Large intestine (tissue), 3 donors: ENCODE measurements around the gene ATP11A. TPM values are rescaled to one million over a fixed set of nuclear protein-coding genes. Genes with fewer than 3 reads are reported as not detected.

Experiments used
- DNase-seq, 2 donors: peaks; one replicate each; pipeline versions ENCODE4 v3.0.0 to v3.0.0-alpha.2; 2013
- H3K27ac ChIP-seq: one replicate; pipeline ENCODE4 v1.5.1; 2013; ENCODE audit warnings: low read length
- H3K27me3 ChIP-seq: 2 replicates; pipeline ENCODE4 v1.6.1; 2013; ENCODE audit warnings: low read length; ENCODE audit not compliant: control insufficient read depth, insufficient read depth
- H3K36me3 ChIP-seq: 2 replicates; pipeline ENCODE4 v1.6.1; 2013; ENCODE audit warnings: low read length; ENCODE audit not compliant: control insufficient read depth, insufficient read depth
- H3K4me1 ChIP-seq: one replicate; pipeline ENCODE4 v1.6.1; 2013; ENCODE audit warnings: low read length; ENCODE audit not compliant: control insufficient read depth, insufficient read depth
- H3K4me3 ChIP-seq: one replicate; pipeline ENCODE4 v1.5.1; 2013; ENCODE audit warnings: low read length
- H3K9me3 ChIP-seq: one replicate; pipeline ENCODE4 v1.6.1; 2013; ENCODE audit warnings: mild to moderate bottlenecking, low read depth, low read length, moderate library complexity; ENCODE audit not compliant: control insufficient read depth
- WGBS: methylation state at CpG from one replicate; pipeline ENCODE4 v1.1.5; 2013; ENCODE audit warnings: low lambda C conversion rate; ENCODE audit not compliant: insufficient coverage; 5-methylcytosine and 5-hydroxymethylcytosine counted together
- polyA plus RNA-seq: library from polyadenylated mRNA; unstranded; fragments of 120-200 nt; gene quantifications from one replicate; pipeline ENCODE4 v1.2.1, GENCODE V29; 2013

ATP11A gene
- polyA plus RNA-seq, 1 donor, result 95.6 TPM

DNA sequence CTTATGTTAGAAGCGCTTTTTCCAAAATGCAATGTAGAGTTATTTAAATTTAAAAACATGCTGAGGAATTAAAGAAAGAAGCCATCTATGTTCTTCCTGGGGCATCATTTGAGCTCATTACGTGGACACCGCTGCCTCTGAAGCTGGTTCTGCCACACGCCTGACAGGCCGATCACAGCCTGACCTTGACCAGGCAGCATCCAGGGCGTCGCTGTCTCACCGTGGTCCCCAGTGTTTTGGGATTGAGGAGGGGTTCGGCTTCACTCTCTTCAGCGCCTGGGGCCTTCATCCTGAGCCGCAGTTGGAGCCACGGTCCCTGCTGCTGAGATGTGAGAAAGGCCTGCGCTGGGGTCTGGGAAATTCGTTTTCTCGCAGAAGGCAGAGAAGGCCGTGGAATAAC lies 64.0 kb downstream of the ATP11A start:
- peaks cover 10% of the 10 kb centered on the region for H3K9me3 ChIP-seq
- no peak overlapping the region for H3K4me3 ChIP-seq
- 80% methylated on average over 1 of the region's 16 CpGs for WGBS
- H3K4me1 ChIP-seq, result peaks cover 3% of the 10 kb centered on the region
- H3K27ac ChIP-seq, result no peak overlapping the region
- no peaks in the 10 kb centered on the region for H3K27me3 ChIP-seq
- DNase-seq, result no peak
- H3K36me3 ChIP-seq, result peaks cover 4% of the 10 kb centered on the region

DNA sequence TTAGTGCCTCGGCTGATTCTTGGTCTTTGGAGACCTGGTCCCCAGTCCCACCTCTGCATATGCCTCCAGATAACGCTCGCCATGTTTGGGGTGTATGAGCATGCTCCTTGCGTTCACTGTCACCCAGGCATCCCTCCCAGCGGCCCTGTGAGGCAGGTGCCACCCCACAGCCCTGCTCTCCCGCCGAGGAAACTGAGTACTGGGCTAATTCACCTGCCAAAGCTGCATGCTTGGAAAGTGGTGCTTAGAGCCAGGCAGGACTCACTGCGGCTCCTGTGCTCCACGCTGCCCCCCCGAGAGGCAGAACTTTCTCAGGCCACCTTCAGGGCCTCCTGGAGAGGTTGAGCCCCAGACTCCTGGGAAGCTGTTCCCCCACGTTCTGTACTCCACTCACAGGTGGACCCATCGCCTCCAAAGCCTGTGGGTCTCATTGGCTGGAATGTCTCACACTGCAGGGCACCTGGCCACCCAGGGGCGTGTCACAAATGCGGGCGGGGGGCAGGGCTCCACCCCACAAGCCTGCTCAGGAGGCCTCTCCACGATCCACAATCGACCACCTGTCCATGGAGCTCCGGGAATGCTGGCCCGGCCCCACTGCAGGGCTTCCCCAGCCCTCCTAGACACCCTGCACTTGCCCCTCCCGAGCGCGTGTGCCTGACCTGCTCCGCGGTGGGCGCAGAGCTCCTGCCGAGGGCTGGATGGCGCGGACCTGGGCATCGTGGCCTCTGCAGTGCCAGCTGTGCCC lies 64.6 kb downstream of the ATP11A start:
- peaks cover 3% of the 10 kb centered on the region for H3K36me3 ChIP-seq
- WGBS, result no CpG with 5 or more reads among the region's 29 CpGs
- peaks cover 3% of the 10 kb centered on the region for H3K4me1 ChIP-seq
- H3K4me3 ChIP-seq, result no peak overlapping the region
- DNase-seq, result no peak
- H3K27ac ChIP-seq, result no peak overlapping the region
- H3K27me3 ChIP-seq, result no peaks in the 10 kb centered on the region
- H3K9me3 ChIP-seq, result peaks cover 8% of the 10 kb centered on the region

DNA sequence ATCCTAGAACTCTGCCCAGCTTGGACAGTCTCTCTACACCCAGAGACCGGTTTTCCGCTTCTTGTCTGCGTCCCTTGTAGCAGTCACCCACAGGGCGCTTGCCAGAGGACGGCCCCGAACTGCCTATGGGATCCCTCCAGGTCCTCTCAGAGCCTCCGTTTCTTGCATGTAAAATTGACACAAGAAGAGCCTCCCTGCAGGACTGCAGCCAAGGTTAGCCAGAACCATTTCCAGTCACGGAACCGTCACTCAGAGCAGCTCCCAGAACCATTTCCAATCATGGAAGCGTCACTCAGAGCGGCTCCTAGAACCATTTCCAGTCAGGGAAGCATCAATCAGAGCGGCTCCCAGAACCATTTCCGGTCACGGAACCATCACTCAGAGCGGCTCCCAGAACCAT lies 65.5 kb downstream of the ATP11A start:
- H3K27me3 ChIP-seq, result no peaks in the 10 kb centered on the region
- H3K27ac ChIP-seq, result no peak overlapping the region
- H3K36me3 ChIP-seq, result peaks cover 3% of the 10 kb centered on the region
- no peak for DNase-seq
- no peak overlapping the region for H3K4me3 ChIP-seq
- WGBS, result no CpG with 5 or more reads among the region's 15 CpGs
- peaks cover 8% of the 10 kb centered on the region for H3K9me3 ChIP-seq
- H3K4me1 ChIP-seq, result peaks cover 3% of the 10 kb centered on the region

DNA sequence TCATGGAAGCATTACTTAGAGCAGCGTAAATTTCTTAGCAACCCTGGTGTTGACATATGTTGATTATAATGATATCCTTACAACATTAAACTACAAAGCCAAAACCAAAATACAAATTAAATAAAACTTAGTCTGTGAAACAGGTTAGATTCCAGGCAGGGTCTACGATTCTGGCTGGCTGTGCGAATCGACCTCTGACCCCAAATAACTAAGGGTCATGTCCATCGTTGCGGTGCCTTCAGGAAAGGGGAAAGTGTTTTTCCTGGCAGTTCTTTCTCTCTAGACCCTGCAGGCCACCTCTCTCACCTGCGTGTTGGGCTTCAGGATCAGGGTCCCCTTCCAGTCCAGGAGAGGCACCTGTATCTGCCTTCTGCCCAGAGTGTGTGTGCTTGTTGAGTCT lies 66.2 kb downstream of the ATP11A start:
- WGBS, result no CpG with 5 or more reads among the region's 7 CpGs
- DNase-seq, result no peak
- H3K9me3 ChIP-seq, result peaks cover 8% of the 10 kb centered on the region
- H3K4me3 ChIP-seq, result no peak overlapping the region
- H3K4me1 ChIP-seq, result peaks cover 3% of the 10 kb centered on the region
- no peak overlapping the region for H3K27ac ChIP-seq
- H3K36me3 ChIP-seq, result peaks cover 3% of the 10 kb centered on the region
- H3K27me3 ChIP-seq, result no peaks in the 10 kb centered on the region

DNA sequence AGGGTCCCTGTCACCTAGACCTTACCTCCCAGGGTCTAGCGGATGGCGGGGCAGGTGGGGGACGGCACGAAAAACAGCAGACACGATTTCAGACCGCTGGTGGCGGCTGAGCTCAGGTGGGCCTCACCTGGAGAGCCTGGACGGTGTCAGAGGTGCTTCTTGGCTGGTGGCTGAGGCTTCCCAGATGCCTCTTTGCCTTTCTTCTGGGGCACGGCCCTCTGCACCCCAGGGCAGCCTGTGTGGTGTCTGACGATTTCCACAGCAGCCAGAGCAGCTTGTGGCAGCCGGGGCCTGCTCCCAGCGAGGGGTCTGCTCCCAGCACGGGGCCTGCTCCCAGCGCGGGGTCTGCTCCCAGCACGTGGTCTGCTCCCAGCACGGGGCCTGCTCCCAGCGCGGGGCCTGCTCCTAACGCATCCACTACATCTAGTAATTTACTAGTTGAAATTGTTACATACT lies 66.7 kb downstream of the ATP11A start:
- Histone ChIP-seq H3K4me1 (peaks cover 4% of the 10 kb centered on the region), H3K27ac (no peak overlapping the region), H3K9me3 (peaks cover 8% of the 10 kb centered on the region), H3K4me3 (no peak overlapping the region), H3K27me3 (no peaks in the 10 kb centered on the region), H3K36me3 (peaks cover 3% of the 10 kb centered on the region)
- DNase-seq, result no peak
- WGBS, result no CpG with 5 or more reads among the region's 20 CpGs

DNA sequence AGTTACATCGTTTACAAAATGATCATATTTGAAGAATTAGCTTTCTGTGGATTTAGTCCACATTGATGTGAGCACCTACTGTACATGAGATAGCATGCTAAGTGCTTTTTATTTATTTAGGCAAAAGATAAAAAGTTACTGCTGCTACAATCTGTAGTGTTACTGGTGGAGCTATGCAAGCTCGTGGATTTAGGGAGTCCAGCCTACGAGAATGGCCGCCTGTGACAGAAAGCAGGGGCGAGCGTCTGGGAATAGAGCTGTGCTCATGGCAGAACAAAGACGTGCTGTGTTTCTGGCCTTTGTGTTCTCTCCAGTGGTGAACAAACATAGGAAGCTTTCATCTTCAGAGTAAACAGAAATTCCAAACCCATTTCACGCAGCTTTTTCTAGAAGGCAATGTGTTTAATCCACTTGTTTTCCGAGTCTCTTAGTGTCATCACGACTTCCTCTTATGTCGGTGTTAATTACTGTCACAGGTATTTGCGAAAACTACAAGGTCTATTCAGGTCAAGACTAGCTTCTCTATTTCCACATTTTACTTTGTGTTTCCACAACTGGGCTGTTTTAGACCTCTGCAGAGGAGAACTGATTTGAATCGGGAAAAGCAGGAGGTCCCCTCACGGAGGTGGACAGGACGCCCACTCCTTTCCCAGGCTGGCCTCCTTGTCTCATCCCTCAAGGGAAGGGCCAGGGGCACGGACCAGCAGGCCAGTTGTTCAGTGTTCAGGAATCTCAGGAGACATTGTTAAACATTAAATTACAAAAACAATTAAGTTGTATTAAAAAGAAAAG lies 67.3 kb downstream of the ATP11A start:
- no peak overlapping the region for H3K27ac ChIP-seq
- H3K9me3 ChIP-seq, result peaks cover 8% of the 10 kb centered on the region
- H3K4me1 ChIP-seq, result peaks cover 7% of the 10 kb centered on the region
- H3K27me3 ChIP-seq, result no peaks in the 10 kb centered on the region
- no peak for DNase-seq
- whole genome bisulfite sequencing, result 44% methylated on average over 4 of the region's 16 CpGs
- H3K36me3 ChIP-seq, result peaks cover 3% of the 10 kb centered on the region
- H3K4me3 ChIP-seq, result no peak overlapping the region

DNA sequence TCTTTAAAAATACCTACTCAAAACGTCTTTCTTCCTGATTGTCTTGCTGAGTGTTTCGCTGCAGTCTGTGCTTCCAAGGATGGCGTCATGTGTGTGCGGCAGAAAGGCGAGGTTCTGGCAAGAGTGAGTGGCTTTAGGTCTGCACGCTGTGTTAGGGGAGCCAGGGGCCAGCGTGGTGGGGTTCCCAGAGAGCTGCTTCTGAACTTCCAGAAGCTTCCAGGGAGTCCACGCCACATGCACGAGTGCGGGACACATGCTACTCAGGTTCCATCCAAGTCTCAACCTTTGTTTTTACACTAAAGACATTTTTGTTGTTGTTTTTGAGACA lies 67.9 kb downstream of the ATP11A start:
- H3K27me3 ChIP-seq, result no peaks in the 10 kb centered on the region
- H3K27ac ChIP-seq, result no peak overlapping the region
- 60% methylated on average over 1 of the region's 10 CpGs for WGBS
- no peak for DNase-seq
- H3K4me1 ChIP-seq, result peaks cover 7% of the 10 kb centered on the region
- no peak overlapping the region for H3K4me3 ChIP-seq
- peaks cover 3% of the 10 kb centered on the region for H3K36me3 ChIP-seq
- H3K9me3 ChIP-seq, result peaks cover 8% of the 10 kb centered on the region

DNA sequence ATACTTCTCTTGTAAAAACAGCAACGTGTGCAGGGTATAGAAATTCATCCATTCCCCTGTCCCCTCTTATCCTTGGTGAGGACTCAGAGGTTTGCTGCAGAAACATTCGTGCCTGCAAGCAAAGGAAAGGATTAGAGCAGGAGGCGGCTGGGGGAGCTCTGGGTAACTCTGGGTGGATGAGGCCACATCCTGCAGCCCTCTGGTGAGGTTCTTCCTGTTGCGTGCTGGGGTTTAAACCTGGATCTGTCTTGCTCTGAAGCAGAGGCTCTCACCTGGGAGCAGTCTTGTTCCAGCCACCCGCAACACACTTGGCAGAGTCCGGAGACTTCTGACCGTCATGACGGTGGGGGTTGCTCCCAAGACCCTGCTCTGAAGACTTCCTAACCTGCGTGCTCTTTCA lies 69.2 kb downstream of the ATP11A start:
- Histone ChIP-seq H3K9me3 (peaks cover 8% of the 10 kb centered on the region), H3K36me3 (peaks cover 3% of the 10 kb centered on the region), H3K4me1 (peaks cover 5% of the 10 kb centered on the region), H3K4me3 (no peak overlapping the region), H3K27ac (no peak overlapping the region), H3K27me3 (no peaks in the 10 kb centered on the region)
- no CpG with 5 or more reads among the region's 9 CpGs for WGBS
- DNase-seq, result no peak

DNA sequence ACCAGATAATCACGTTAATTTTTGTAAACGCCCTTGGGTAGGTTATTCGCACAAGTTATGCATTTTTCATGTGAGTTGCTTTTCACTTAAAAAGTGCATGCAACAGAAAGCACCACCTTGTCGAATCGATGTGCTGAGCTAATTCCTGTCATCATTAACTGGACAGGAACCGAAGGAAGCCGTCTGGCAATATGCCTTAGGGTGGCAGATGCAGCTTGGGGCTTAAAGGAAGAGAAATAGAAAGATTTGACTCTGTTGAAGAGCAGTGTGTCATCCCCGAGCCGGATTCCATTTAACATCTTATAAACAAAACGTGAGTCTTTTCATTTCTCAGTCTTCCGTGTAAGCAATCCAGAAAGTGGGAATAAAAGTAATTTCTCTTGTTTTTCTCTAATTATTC lies 70.0 kb downstream of the ATP11A start:
- Histone ChIP-seq H3K27me3 (no peaks in the 10 kb centered on the region), H3K36me3 (peaks cover 3% of the 10 kb centered on the region), H3K4me3 (no peak overlapping the region), H3K4me1 (peaks cover 5% of the 10 kb centered on the region), H3K9me3 (peaks cover 5% of the 10 kb centered on the region), H3K27ac (no peak overlapping the region)
- 80% methylated on average over 1 of the region's 11 CpGs for WGBS
- no peak for DNase-seq

DNA sequence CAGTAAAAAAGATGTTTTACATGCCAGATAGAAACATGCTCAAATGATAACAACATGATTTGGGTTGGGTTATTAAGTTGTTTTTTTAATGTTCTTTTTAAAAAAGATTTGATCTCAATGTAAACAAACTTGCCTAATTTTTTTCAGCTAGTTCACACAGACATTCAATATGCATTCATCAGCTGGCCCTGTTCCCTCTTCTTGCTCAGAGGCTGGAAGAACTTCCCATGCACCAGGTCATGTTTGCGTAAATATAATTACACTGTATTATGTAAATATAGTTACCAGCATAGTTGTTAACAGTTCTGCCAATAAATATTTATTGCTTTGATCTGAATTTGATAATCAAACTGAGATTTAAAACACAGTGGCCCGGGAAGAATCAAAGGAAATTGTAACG lies 70.6 kb downstream of the ATP11A start:
- Histone ChIP-seq H3K4me3 (no peak overlapping the region), H3K27ac (no peak overlapping the region), H3K36me3 (peaks cover under 1% of the 10 kb centered on the region), H3K27me3 (no peaks in the 10 kb centered on the region), H3K9me3 (peaks cover 4% of the 10 kb centered on the region), H3K4me1 (peaks cover 5% of the 10 kb centered on the region)
- no CpG with 5 or more reads among the region's 3 CpGs for WGBS
- no peak for DNase-seq
